ENCODE results near the gene FBN3.

FBN3 gene

DNA sequence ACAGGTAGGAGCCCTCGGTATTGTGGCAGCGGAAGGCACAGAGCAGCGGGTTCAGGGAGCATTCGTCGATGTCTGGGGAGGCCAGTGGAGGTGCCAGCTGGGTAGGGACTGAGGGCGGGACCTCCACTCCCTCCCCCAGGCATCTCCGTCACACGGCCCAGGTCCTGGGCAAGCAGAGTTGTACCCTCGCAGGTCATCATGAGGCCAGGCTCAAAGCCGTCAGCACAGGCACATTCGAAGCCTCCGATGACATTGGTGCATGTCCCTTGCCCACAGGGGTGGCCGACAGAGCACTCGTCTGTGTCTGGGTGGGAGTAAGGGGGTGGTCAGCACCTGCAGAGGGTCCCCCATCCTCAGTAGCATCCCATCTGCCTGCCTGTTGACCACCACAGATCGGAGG is 61.5 kb downstream of the FBN3 start:
- DNase-seq = no peak

DNA sequence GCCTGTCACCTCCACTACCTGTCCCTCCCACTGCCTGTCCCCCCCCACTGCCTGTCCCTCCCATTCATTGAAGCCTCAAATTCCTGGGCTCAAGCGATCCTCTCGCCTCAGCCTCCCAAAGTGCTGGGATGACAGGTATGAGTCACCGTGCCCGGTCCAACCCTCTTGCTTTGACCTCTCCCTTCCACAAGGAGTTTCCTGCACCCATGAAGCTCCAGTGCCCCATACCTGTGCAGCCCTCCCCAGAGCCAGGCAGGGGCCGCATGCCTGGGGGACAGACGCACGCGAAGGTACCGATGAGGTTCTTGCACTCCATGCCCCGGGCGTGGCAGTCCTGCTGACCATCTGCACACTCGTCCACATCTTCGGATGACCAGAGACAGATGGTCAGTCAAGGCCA is 62.5 kb downstream of the FBN3 start:
- no peak for DNase-seq

DNA sequence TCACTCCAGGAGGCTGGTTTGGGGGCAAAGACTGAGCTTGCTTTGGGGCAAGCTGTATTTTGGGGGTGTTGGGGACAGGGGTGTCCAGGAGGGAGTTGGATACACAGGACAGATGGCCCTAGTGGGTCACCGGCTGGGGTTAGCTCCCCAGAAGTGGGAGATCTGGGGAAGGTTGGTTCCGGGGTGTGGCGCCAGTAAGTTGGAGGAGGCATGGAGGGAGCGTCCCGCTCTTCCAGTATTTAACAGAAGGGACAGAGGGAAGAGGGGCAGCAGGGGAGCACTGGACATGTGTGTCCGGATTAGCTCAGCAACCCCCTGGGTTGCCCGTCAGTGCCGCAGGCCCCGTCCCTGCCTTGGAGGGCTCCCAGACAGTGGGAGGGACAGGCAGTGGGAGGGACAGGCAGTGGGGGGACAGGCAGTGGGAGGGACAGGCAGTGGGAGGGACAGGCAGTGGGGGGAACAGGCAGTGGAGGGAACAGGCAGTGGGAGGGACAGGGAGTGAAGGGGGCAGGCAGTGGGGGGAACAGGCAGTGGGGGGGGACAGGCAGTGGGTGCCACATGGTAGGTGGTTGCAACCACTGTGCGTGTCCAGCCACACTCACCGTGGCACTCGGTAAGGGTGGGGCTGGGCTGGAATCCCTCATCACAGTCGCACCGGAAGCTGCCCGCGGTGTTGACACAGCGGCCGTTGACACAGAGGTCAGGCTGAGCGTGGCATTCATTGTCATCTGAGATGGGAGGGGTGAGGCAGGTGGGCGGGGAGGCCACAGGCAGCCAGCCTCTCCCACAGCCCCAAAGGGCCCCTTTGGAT is 63.6 kb downstream of the FBN3 start:
- DNase-seq = no peak

DNA sequence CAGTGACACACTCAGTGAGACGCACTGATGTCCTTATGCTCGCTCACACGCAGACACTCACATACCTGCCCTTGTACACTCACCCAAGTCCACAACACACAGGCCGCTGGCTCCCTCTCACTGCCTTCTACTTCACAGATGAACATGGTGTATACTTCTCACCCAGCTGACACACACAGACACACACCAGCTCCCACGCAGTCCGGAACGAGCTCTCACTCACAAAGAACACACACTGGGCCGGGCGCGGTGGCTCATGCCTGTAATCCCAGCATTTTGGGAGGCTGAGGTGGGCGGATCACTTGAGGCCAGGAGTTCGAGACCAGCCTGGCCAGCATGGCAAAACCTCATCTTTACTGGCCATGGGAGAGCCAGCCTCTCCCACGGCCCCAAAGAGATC is 65.2 kb downstream of the FBN3 start:
- DNase-seq = no peak

DNA sequence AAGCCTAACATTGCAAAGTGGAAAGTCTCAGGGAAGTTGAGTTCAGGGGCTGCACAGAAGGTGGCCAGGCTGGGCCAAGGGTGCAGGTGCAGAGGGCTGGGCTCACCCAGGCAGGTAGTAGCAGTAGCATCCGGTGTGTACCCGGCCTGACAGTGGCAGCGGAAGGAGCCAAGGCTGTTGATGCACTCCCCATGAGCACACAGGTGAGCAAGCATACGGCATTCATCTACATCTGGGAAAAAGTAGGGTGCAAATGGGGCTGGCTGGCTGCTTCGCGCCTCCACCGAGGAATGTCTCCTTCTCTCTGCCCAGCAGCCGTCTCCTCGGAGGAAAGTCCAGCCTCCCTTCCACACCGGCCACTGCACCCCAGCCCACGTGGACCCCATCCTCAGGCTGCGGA is 66.3 kb downstream of the FBN3 start:
- no peak for DNase-seq

DNA sequence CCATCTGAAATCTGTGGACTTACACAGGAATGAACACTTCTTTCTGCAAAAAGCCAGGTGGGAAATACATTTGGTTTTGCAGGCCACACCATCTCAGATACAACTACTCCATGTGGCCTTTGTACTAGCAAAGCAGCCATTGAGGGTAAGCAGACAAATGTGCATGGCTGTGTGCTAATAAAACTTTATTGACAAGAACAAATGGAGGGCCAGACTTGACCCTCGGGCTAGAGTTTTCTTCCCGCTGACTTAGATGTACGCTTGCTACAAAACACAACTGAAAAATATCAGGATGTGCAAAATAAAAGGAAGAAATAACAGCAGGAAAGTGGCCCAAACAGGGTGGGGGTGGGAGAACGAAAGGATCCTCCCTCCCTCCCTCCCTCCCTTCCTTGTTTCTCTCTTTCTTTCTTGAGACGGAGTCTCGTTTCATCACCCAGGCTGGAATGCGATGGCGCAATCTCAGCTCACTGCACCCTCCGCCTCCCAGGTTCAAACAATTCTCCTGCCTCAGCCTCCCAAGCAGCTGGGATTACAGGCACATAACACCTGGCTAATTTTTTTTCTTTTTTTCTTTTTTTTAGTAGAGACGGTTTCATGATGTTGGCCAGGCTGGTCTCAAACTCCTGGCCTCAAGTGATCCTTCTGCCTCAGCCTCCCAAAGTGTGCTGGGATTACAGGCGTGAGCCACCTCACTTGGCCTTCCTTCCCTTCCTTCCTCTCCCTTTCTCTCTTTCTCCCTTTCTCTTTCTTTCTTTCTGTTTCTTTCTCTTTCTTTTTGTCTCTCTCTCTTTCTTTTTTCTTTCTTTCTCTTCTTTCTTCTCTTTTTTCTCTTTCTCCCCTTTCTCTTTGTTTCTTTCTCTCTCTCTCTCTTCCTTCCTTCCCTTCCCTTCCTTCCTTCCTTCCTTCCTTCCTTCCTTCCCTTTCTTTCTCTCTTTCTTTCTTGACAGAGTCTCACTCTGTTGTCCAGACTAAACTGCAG is 67.5 kb downstream of the FBN3 start:
- DNase-seq = no peak

DNA sequence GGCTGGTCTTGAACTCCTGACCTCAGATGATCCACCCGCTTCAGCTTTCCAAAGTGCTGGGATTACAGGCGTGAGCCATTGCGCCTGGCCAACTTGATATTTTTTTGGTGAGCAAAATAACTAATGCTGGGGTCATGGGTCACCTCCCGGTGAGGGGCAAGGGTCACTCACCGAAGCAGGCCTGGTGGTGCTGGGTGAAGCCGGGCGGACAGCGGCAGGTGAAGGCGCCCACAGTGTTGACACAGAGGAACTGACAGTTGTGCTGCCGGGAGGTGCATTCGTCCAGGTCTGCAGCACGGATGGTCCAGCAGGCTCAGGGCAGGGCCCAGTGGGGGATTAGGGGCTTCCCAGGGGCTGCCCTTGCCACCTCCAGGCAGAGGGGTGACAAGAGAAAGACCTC is 68.6 kb downstream of the FBN3 start:
- no peak for DNase-seq

DNA sequence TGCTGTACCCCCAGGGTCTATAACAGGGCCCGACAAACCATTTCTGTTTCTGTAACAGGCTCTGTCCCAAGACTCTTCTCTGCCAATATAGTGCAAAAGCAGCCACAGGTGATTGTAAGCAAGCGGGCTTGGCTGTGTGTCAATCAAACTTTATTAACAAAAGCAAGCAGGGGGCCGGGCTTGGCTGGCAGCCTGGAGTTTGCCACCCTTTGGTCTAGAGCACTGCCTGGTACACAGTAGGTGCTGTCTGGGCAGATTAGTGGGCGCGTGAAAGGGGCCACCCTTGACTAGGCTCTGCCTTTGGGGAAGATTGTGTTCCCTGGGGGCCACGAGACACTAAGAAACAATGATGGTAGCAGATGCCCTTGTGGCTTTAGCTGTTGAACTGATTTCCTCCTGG is 69.4 kb downstream of the FBN3 start:
- no peak for DNase-seq

DNA sequence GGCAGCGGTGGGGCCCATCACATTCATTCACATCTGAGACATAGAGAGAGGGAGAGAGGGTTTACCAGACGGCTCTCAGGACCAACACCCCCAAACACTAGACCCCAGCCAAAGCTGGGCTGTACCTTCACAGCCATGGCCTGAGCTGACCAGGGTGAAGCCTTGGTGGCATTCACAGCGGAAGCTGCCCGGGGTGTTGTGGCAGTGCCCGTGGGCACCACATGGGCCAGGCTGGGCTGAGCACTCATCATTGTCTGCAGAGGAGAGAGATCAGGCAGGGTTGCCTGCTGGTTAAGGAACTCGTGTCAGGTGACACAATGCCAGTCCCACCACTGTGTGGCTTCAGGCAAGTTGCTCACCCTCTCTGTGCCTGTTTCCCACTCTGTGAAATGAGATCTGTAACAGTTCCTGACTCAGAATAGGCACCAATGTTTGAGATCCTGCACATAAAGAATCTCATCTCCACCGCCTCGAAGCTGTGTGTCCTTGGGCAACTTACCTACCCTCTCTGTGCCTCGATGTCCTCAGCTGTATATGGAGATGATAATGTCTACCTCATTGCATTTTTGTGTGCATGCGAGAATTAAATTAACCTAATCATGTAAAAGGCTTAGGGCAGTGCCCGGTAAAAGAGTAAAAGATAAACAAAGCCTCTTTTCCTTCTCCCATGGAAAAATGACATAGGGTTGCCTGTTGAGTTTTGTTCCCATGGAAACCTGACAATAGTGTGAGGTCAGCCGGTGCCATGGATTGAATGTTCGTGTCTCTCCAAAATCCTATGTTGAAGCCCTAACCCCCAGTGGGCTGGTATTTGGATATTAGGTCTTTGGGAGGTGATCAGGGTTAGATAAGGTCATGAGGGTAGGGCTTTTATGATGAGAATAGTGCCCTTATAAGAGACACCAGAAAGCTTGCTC is 74.0 kb downstream of the FBN3 start:
- no peak for DNase-seq

DNA sequence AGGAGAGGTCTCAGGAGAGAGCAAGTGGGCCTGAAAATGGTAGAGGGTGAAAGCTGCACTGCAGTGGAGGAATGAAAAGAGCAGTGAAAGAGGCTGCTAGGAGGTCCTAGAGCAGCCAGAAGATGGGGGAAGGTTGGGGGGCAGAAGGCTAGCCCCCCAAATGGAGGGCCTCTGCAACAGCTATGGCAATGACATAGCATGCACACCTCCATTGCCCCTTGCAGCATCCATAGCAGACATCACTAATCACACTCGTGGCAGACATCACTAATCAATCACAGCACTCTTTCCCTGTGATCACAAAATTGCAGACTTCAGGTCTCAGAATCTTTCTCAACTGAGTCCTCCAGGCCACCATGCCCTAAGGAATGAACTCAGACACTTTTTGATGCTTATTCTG is 74.9 kb downstream of the FBN3 start:
- DNase-seq = no peak

DNA sequence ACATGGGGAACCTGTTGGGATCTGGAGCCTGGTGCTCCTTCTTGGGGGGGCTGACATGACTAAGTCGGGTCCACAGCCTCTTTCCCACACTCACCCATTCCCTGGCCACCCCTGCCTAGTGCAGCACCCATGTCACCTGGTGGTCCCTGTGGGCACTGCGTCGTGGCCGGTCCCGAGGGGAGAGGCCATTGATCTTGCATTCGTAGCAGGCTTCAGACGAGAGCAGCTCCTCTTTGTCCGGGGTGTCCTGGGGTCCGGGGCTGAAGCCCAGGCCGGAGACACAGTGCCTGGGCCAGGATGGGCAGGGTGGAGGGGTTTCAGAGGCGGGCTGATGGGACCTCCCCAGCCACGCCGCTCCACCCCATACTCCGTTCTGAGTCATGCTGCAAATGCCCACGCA is 77.5 kb downstream of the FBN3 start:
- DNase-seq = no peak

DNA sequence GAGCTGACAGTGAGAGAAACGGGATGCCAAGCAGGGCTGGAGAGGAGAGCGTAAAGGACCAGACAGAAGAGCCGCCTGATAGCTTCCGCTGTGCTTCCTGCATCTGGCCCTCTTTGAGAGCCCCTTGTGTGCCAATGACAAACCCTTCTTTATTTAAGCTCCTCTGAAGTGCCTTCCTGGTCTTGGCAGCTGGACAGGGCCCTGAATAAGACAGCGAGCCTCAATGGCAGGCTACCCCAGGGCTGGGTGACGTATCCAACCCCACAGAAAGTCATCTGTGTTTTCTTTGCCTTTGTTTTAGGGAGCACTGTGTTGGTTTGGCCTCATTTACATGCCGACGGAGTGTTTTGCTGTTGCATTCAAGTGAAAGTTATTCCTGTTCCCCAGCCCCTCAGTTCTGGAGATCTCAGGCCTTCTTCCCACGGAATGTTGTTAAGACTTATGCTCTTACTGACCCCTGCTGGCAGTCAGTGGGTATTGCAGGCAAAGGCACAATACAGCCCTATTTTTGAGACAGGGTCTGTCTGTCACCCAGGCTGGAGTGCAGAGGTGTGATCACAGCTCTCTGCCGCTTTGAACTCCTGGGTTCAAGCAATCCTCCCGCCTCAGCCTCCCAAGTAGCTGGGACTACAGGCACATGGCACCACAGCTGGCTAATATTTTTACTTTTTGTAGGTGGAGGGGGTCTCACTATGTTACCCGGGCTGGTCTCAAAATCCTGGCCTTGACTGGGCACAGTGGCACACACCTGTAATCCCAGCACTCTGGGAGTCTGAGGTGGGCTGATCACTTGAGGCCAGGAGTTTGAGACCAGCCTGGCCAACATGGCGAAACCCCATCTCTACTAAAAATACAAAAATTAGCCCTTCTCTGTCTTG is 80.1 kb downstream of the FBN3 start:
- no peak for DNase-seq

DNA sequence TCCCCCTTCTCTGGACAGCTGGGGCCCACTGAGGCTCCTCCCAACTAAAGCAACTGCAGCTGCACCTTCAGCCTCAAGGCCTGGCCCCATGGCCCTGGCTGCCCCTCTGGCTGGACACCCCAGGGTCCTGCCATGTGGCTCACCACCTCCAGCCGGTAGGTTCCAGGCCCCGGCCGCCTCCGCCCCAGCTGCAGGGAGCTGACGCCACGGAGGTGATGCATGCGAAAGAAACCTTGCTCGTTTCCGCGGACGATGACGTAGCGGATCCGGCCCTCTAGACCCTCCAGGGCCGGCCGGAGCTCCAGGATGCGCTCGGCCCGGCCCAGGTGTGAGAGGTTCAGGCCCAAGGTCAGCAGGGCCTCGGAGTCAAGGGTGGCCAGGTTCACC is 83.5 kb downstream of the FBN3 start:
- no peak for DNase-seq

DNA sequence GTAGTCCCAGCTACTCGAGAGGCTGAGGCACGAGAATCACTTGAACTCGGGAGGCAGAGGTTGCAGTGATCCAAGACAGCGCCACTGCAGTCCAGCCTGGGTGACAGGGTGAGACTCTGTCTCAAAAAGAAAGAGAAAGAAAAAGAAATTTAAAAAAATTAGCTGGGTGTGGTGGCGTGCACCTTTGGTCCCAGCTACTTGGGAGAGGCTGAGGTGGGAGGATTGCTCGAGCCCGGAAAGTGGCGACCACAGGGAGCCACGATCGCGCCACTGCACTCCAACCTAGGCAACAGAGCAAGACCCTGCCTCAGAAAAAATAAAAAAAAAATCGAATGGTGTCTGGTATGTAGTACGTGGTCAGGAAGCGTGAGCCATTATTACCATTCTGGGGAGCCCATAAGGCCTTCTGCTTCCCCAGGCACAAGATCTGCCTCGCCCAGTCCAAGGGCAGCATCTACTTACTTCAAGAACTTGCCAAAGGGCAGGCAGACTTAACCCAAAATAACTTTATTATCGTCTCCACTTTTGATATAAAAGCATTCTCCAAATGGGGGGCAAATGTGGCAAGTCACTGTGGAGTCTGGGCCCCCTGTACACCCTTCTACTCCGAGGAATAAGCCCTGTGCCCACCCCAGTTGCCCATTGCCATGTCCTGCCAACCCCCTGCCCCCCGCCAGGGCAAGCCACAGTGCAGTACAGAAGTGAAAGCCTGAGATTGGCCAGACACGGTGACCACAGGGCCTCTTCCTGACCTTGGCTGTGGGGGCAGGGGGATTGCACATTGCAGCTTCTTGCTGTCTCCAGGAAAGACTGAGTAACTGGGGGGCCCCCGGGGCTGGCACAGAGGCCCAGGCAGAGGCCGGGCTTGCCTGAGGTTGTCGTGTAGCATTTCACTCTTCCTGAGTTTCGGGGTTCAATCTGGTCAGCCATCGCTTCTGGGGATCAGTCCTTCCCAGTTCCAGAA is 84.2 kb downstream of the FBN3 start:
- DNase-seq = no peak

DNA sequence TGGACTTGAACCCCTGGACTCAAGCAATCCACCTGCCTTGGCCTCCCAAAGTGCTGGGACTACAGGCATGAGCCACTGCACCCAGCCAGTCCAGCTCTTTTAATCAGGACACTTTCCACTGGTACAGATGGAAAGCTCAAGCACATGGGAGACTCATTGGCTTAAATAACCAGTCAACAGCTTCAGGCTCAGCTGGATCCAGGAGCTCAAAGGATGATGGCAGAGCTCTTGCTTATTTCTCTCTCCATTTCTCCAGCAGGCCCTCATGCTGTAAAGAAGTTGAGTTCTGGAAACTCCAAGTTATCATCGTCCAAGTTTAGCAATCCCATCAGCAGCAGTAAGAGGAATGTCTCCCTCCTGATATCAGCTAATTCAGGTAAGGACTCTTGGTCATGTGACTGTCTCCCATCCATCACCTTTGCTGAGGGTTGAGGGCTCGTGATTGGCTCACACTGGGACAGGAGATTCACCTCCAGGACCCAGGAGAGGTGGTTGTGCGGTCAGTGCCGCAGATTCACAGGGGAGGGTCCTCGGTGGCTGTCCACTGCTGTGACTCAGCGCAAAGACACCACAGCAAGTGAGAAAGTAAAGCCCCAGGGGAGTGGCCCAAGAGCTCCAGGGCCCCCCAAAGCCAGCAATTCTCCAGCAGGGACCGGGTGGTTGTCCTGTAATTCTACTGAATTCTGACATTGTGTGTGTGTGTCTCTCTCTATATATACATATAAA is 91.7 kb downstream of the FBN3 start:
- DNase-seq = no peak

DNA sequence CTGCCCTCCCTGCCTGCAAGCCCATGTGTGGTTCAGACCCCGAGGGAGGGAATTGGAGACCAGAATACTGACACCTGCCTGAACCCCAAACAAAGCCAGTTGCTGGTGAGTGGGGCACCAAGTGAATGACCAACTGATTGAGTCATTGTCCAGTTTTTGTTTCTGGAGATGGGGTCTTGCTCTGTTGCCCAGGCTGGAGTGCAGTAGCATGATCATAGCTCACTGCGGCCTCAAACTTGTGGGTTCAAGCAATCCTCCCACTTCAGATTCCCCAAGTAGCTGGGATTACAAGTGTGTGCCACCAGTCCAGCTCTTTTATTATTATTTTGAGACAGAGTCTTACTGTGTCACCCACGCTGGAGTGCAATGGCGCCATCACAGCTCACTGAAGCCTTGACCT is 92.9 kb downstream of the FBN3 start:
- no peak for DNase-seq

DNA sequence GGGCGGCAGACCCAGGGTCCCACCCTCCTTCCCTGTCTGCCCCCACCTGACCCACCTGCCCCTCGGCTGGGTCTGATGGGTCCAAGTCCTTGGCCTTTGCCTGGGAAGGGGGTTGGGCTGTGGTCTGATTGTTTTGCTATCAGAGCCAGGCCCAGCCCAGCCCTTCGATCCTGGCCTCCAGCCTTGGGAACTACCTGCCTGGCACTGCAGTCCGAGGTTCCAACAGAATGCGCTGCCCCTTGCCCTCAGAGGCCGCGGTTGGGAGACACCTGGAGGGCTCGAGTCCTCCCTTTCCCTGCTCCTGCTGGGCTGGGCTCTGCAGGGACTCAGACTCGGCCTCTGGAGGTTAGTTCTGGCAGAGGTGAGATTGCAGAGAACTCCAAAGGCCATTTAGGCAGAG is 95.2 kb downstream of the FBN3 start:
- no peak for DNase-seq

DNA sequence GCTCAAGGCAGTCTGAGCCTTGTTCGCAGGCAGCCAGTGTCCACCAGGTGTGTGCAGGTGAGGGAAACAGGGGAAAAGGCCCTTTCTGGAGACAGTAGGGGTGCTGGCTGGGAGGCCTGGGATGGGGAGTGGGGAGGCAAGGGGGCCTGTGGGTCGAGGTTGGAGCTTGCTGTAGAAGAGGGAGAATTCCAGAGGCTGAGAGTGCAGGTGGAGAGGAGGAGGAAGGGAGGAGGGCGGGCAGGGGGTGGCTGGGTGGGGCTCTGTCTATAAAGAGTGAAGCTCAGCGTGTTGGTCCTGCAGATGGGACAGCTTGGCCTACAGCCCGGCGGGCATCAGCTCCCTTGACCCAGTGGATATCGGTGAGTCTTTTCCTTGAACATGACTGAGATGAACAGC is 96.9 kb downstream of the FBN3 start, which contains the start of gene CCL25:
Gene CCL25 (plus strand): TSS at position 297 of the 396 bp plus-strand sequence. CDS start 290 bp downstream, outside the sequence.
- DNase-seq = no peak

DNA sequence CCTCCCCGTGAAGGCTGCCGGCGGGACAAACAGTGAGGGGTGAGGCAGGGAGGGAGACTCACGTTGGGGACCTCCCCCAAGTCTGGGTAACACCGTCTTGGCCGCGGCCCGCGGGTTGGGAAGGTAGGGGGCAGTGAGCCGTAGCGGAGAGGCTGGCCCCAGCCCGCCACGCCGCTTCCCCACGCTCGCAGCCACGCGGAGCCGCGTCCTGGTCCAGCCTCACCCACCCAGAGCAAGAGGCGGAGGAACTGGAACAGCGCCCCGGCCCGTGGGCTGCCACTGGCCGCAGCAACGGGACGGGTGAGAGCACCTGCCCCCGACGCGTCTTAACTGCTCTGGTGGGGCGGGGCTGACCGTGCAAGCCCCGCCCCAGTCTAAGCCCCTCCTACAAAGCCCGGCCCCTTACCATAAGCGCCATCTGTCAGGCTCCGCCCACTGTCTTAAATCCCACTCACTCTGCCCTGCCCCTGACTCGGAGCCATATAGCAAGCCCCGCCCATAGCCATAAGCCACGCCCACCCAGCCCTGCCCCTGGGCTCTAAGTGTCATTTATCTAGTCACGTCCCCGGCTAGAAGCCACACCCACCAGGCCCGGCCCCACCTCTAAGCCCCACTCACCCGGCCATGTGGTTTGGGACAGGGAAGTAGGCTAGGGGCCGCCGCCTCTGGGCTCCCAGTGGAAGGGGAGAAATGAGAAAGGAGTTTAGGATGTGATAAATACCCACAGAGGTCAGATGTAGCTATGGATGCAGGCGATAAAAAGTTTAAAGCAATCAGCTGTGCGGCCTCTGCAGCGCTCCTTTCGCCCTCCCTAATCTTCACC is 98.9 kb downstream of the FBN3 start:
- DNase-seq = no peak

Data from amniotic stem cell (primary cell).